ENCODE measurements around the gene GJA3.

DNA sequence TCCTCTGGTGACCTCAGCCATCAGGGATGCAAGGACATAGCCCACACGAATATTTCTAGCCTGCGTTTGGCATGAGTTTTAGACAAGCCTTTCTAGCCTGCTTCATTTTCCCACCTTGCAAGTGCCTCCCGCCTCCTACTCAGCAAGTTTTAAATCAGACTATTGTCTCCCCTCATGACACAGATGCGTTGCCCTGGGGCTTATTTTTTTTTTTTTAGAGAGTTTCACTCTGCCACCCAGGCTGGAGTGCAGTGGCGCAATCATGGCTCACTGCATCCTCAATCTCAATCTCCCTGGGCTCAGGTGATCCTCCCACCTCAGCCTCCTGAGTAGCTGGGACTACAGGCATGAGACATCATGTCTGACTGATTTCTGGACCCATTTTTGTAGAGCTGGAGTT is 17.3 kb upstream of the GJA3 start:
- TF ChIP-seq, protein P1, sequence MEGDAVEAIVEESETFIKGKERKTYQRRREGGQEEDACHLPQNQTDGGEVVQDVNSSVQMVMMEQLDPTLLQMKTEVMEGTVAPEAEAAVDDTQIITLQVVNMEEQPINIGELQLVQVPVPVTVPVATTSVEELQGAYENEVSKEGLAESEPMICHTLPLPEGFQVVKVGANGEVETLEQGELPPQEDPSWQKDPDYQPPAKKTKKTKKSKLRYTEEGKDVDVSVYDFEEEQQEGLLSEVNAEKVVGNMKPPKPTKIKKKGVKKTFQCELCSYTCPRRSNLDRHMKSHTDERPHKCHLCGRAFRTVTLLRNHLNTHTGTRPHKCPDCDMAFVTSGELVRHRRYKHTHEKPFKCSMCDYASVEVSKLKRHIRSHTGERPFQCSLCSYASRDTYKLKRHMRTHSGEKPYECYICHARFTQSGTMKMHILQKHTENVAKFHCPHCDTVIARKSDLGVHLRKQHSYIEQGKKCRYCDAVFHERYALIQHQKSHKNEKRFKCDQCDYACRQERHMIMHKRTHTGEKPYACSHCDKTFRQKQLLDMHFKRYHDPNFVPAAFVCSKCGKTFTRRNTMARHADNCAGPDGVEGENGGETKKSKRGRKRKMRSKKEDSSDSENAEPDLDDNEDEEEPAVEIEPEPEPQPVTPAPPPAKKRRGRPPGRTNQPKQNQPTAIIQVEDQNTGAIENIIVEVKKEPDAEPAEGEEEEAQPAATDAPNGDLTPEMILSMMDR (IDR thresholded peaks at IDR 0.05; ENCODE audit: borderline replicate concordance, extremely low read depth, low read length, poor library complexity, severe bottlenecking) = no peak
- no peak for TF ChIP-seq EZH2 (IDR thresholded peaks at IDR 0.05; ENCODE audit: borderline replicate concordance, low read depth, low read length, severe bottlenecking)
